Measurements from ENCODE around the gene EDARADD. TPM values are rescaled to one million over a fixed set of nuclear protein-coding genes. Genes with fewer than 3 reads are reported as not detected.

Gene EDARADD
- total and polyA plus RNA-seq, 2 of the 13 experiments (the other 11 are each of a cell fraction or from before 2014, with no cell fraction given), result 0.03 TPM; not detected in 1

GRCh38 chr1:236465959-236466303 is 71.8 kb downstream of the EDARADD start:
- no peaks in the 10 kb centered on the region for H4K20me1 ChIP-seq (ENCODE audit: insufficient read depth, low read length)
- H3K9ac ChIP-seq (ENCODE audit: insufficient read depth, low read depth, low read length), result no peak overlapping the region
- TF ChIP-seq PRMT3 (CRISPR knock-in tag; IDR thresholded peaks at IDR 0.05; ENCODE audit: borderline replicate concordance, low read depth) (no peak), ZIK1 (CRISPR knock-in tag; IDR thresholded peaks at IDR 0.05; ENCODE audit: borderline replicate concordance, low read depth) (no peak), ZNF775 (CRISPR knock-in tag; IDR thresholded peaks at IDR 0.05; ENCODE audit: borderline replicate concordance) (no peak), SIN3A (IDR thresholded peaks at IDR 0.05; ENCODE audit: borderline replicate concordance, low read depth, low read length) (no peak), NR0B2 (CRISPR knock-in tag; IDR thresholded peaks at IDR 0.05) (no peak), YY1 (IDR thresholded peaks at IDR 0.05; ENCODE audit: insufficient read depth, insufficient replicate concordance, low read depth, low read length) (no peak), REST (IDR thresholded peaks at IDR 0.05; ENCODE audit: borderline replicate concordance in 1 of 2, low read depth in 1 of 2, low read length in 2 of 2) (no peak), ZNF160 (CRISPR knock-in tag; IDR thresholded peaks at IDR 0.05) (no peak), MLXIP (CRISPR knock-in tag; IDR thresholded peaks at IDR 0.05; ENCODE audit: borderline replicate concordance) (no peak), DNMT3B (CRISPR knock-in tag; conservative IDR thresholded peaks at IDR 0.05) (no peak), ZNF530 (CRISPR knock-in tag; IDR thresholded peaks at IDR 0.05; ENCODE audit: low read depth) (no peak), MNT (IDR thresholded peaks at IDR 0.05) (no peak), NBN (conservative IDR thresholded peaks at IDR 0.05) (no peak)
- intact Hi-C loops (cut with micrococcal nuclease; ENCODE audit: unreplicated experiment) (no loop called here), in situ Hi-C loops (cut with HindIII; ENCODE audit: extremely low pct_ligation_motif_present, low pct_unique_long_range_greater_than_20kb) (no loop called here)
- H3K27me3 ChIP-seq (ENCODE audit: control insufficient read depth in 1 of 2, insufficient read depth in 2 of 2, low read length in 2 of 2), result no peaks in the 10 kb centered on the region; a peak in 1 of 5 replicates
- POLR2A ChIA-PET, result no interaction called here
- no TSS peak for BruUV-seq (replicated peaks)
- H3K36me3 ChIP-seq (replicated peaks in 1 of 2; ENCODE audit: control insufficient read depth in 1 of 2, insufficient read depth in 2 of 2, low read length in 2 of 2), result no peaks in the 10 kb centered on the region
- no peak overlapping the region for H3K27ac ChIP-seq (ENCODE audit: extremely low read length, insufficient read depth, low read length)
- no peak overlapping the region for H3K4me3 ChIP-seq (replicated peaks in 1 of 3; ENCODE audit: insufficient read depth in 1 of 3, low read depth in 2 of 3, low read length in 3 of 3)
- H3K4me1 ChIP-seq (ENCODE audit: insufficient read depth, low read length), result no peaks in the 10 kb centered on the region
- WGBS (ENCODE audit: low lambda C conversion rate), result 66% methylated on average over 5 of the region's 5 CpGs
- no peak for FAIRE-seq
- no peaks in the 10 kb centered on the region for H3K9me3 ChIP-seq (ENCODE audit: low read length)
- H3K4me2 ChIP-seq (ENCODE audit: low read depth, low read length), result no peak overlapping the region
- ATAC-seq, result no peak
- DNase-seq (ENCODE audit: low spot score), result no peak
- CTCF ChIA-PET (ENCODE audit: low intra/inter-chr PET ratio, low total read pairs), result no interaction called here
- no peaks in the 10 kb centered on the region for H3K79me2 ChIP-seq (ENCODE audit: insufficient read depth, low read length)
- H2AFZ ChIP-seq (ENCODE audit: low read length), result no peak overlapping the region

All from HepG2 (cell line).